GM18520 (cell line): ENCODE measurements around the gene CCDC134.
A peak's percentile ranks its signal among the peaks of the same experiment; 100 is the strongest.

Experiments used
- ATAC-seq: cut with Tn5 transposase; IDR thresholded peaks from one replicate; pipeline ENCODE4 v1.9.1; 2021; ENCODE audit not compliant: unreplicated experiment

Gene CCDC134

GRCh38 chr22:41800348-41801146, at the start of gene CCDC134:
CCDC134 (plus strand) TSS chr22:41800679; CDS start chr22:41808891, 8,212 bp downstream.
- ATAC-seq: peak; percentile 84

GRCh38 chr22:41752011-41752970, 48.2 kb upstream of the CCDC134 start:
- no peak for ATAC-seq

DNA sequence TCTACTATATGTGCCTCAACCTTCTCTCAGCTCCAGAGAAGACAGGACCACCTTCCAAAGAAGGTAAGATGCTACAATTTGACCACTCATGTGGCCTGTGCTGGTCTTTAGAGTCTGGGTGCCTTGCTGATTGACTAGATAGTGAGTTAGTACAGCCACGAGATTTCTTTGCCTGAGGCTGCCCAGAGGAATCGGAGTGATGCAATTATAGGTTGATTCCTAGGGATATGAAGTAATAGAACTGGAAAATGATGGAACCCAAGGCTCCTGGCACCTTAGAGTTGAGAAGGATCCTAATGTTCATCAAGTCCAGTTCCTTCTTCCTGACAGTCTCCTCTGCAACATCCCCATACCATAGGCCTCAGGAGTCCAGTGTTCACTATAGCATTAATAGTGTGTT, 46.5 kb upstream of the CCDC134 start:
- ATAC-seq: no peak

DNA sequence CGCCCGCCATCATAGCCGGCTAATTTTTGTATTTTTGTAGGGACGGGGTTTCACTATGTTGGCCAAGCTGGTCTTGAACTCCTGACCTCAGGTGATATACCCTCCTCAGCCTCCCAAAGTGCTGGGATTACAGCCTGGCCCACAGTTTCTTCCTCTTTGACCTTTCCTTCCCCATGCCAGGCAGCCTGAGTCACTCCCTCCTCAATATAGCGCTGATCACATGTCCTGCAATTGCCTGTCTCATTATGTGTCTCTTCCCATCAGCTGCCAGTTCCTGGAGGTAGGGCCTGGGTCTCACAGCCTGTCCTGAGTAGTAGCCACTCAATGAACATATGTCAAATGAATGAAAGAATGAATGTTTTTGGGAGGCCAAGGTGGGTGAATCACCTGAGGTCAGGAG, 43.0 kb upstream of the CCDC134 start:
- ATAC-seq: no peak

DNA sequence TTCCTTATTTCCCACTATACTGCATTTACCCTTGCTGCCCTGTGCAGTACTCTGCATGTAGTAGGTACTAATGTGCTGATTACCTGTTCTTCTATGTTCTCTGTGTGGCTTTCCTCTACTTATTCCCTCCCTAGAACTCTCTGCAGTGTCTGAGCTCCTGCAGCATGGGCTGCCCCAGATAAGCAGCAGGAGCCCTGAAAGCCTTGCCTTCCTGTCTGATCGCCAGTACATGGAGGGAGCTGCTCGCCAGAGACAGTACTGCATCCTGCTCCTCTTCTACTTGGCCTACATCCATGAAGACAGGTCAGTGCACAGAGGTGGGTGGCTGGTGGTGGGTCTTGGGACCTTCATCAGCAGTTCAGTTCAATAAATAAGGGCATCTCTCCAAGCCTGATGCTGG, 42.2 kb upstream of the CCDC134 start:
- ATAC-seq: no peak

- no peak for ATAC-seq
Observed at GRCh38 chr22:41762980-41763779, 37.3 kb upstream of the CCDC134 start.

DNA sequence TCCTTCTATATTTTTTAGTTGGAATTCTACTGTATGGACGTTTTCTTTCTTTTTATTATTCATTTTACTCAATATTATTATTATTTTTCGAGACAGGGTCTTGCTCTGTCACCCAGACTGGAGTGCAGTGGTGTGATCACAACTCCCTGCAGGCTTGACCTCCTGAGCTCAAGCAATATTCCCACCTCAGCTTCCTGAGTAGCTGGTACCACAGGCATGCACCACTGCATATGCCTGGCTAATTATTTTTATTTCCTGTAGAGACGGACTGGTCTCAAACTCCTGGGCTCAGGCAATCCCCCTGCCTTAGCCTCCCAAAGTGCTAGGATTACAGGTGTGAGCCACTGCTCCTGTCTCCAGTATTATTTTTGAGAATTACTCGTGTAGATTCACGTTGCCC, 34.0 kb upstream of the CCDC134 start:
- no peak for ATAC-seq

DNA sequence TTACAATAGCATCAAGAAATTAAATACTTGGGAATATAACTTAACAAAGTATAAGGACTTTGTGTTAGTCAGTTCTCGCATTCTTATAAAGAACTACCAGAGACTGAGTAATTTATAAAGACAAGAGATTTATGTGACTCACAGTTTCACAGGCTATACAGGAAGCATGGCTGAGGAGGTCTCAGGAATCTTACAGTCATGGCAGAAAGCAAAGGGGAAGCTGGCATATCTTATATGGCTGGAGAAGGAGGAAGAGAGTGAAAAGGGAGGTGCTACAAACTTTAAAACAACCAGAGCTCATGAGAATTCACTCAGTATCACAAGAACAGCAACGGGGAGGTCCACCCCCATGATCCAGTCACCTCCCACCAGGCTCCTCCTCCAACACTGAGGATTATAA, 32.0 kb upstream of the CCDC134 start:
- no peak for ATAC-seq

- no peak for ATAC-seq
Observed at GRCh38 chr22:41770715-41771468, 29.6 kb upstream of the CCDC134 start.

DNA sequence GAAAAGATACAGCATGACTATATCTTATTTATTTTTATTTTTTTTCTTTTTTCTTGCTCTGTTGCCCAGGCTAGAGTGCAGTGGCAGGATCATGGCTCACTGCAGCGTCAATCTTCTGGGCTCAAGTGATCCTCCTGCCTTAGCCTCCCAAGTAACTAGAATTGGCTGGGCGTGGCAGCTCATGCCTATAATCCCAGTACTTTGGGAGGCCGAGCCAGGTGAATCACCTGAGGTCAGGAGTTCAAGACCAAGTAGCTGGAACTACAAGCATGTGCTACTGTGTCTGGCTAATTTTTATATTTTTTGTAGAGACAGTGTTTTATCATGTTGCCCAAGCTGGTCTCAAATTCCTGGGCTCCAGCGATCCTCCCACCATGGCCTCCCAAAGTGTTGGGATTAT, 28.3 kb upstream of the CCDC134 start:
- no peak for ATAC-seq

DNA sequence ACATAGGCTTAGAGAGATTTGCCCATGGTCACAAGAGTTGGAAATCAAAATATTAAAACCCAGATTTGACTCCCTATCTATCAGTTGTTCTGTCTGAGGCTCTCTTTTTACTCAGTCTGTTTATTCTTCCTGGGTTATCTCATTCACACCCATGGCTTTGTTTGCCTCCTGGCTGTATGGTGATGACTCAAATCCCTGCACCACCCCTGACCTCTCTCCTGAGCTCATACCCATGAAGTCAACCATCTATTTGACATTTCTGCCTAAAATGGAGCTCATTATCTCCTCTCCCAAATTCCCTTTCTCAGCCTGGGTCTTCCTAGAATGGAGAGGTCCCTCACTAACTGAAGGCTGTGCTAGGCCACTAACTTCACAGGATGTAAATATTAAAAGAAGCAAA, 27.8 kb upstream of the CCDC134 start:
- ATAC-seq: no peak

GRCh38 chr22:41775338-41775737, 25.1 kb upstream of the CCDC134 start:
- no peak for ATAC-seq

DNA sequence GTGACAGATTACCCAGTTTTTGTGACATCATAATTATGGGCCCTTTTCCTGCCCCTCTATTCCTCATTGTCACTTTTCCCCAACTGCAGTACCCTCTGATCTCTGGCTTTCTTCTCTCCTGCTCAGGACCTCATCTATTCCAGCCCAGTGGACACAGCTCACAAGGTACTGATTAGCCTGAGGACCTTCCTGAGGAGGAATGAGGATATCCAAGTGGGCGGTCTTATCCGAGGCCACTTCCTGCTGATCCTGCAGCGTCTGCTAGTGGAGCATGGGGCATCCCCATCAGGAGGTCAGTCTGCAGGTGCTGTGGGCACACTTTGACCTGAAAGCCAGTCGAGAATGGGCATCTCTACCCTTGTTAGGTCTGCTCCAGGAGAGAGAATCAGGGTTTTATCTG, 24.5 kb upstream of the CCDC134 start:
- no peak for ATAC-seq

DNA sequence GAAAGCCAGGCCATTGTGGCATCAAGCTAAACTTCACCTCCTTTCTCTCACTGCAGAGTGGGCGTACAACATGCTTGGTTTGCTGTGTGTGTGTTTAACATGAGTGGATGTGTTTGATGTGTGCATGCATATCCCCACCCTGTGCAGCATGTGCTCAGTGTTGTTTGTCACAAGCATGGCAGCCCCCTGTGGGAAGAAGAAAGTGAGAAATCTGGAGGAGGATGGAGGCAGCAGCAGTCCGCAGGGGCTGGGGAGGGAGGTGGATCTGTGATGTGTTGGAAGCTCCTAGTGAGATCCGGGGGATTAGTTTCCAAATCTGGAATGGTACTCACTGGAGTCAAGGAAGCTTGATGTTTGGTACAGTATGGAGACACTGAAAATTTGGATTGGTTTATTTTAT, 24.1 kb upstream of the CCDC134 start:
- ATAC-seq: no peak

- ATAC-seq: no peak
Observed at GRCh38 chr22:41777749-41778425, 22.6 kb upstream of the CCDC134 start.

GRCh38 chr22:41779929-41780505, 20.5 kb upstream of the CCDC134 start:
- ATAC-seq: no peak

- peak; percentile 84 for ATAC-seq
Observed at GRCh38 chr22:41780746-41781505, 19.6 kb upstream of the CCDC134 start.

GRCh38 chr22:41781507-41781906, 19.0 kb upstream of the CCDC134 start:
- peak; percentile 5 for ATAC-seq

GRCh38 chr22:41782316-41782715, 18.2 kb upstream of the CCDC134 start:
- no peak for ATAC-seq
